ENCODE data around the gene MCF2. TPM values are rescaled to one million over a fixed set of nuclear protein-coding genes. Genes with fewer than 3 reads are reported as not detected.

The MCF2 gene
- total and polyA plus RNA-seq, 2 of the 4 experiments (the other 2 are of a cell fraction): 0.07 TPM; not detected in 1

GRCh38 chrX:139559383-139560042, 148.5 kb downstream of the MCF2 start:
- no peak overlapping the region for H2BK120ac ChIP-seq (ENCODE audit: low read depth, low read length)
- ChIA-PET POLR2A (ENCODE audit: unreplicated experiment) (no interaction called here), CTCF (interaction anchor here (0.7 kb wide), 1 partner anchor 18 kb away, joined by 3 read pairs; no protein-coding TSS in a partner anchor)
- no peak overlapping the region for H3K27ac ChIP-seq (ENCODE audit: insufficient read depth, low read length)
- no peak overlapping the region for H3K4me3 ChIP-seq (ENCODE audit: insufficient read depth, low read depth, low read length)
- intact Hi-C loops (cut with micrococcal nuclease): loop anchor here (1.0 to 10.0 kb wide), 3 partner anchors 415 to 784 kb away; no protein-coding TSS in a partner anchor
- no peak overlapping the region for H2BK15ac ChIP-seq (ENCODE audit: low read depth, low read length)
- H3K18ac ChIP-seq (ENCODE audit: low read depth, low read length): no peak overlapping the region
- no peak overlapping the region for H2AFZ ChIP-seq (replicated peaks; ENCODE audit: low read length, poor library complexity)
- no peak overlapping the region for H4K91ac ChIP-seq (ENCODE audit: insufficient read depth, low read depth, low read length)
- peak; percentile 43 for DNase-seq
- no peaks in the 10 kb centered on the region for H3K4me1 ChIP-seq (ENCODE audit: control insufficient read depth, insufficient read depth, low read length)
- BruUV-seq (replicated peaks): no TSS peak
- H3K9me1 ChIP-seq (ENCODE audit: insufficient read depth, low read length): no peaks in the 10 kb centered on the region
- H3K23ac ChIP-seq (ENCODE audit: low read depth, low read length): no peak overlapping the region
- H3K27me3 ChIP-seq (ENCODE audit: control insufficient read depth, insufficient read depth, low read length): no peaks in the 10 kb centered on the region; the same call in 1 of the 2 replicates
- no peak overlapping the region for H2BK5ac ChIP-seq (ENCODE audit: low read depth, low read length, poor library complexity, severe bottlenecking)
- in situ Hi-C loops (cut with MboI; ENCODE audit: low sequenced_read_pairs): no loop called here
- no peak overlapping the region for H3K4me2 ChIP-seq (ENCODE audit: low read depth, low read length)
- dilution Hi-C loops (cut with HindIII; ENCODE audit: low sequenced_read_pairs, unreplicated experiment): no loop called here
- H2AK5ac ChIP-seq (ENCODE audit: low read depth, low read length): no peak overlapping the region
- H3K79me1 ChIP-seq (ENCODE audit: low read depth in 1 of 2, low read length in 2 of 2): no peaks in the 10 kb centered on the region
- no peak overlapping the region for H2AK9ac ChIP-seq (replicated peaks; ENCODE audit: low read depth, low read length, poor library complexity)
- no peak overlapping the region for H3K9ac ChIP-seq (ENCODE audit: low read depth, low read length)
- TF ChIP-seq SMC3 (IDR thresholded peaks at IDR 0.05; ENCODE audit: low read depth, low read length) (no peak), CTCF (conservative IDR thresholded peaks at IDR 0.05; ENCODE audit: low read depth, low read length) (peak; percentile 36; the same call in 1 of the 2 replicates), MAZ (IDR thresholded peaks at IDR 0.05; ENCODE audit: borderline replicate concordance, low read depth, low read length) (no peak), RAD21 (IDR thresholded peaks at IDR 0.05; ENCODE audit: low read length) (peak; percentile 19), RFX5 (IDR thresholded peaks at IDR 0.05; ENCODE audit: low read depth, low read length) (no peak)
- no peak overlapping the region for H2BK20ac ChIP-seq (ENCODE audit: low read depth, low read length)
- no peak overlapping the region for H3K14ac ChIP-seq (replicated peaks; ENCODE audit: low read depth, low read length)
- no peak overlapping the region for H4K8ac ChIP-seq (ENCODE audit: low read depth in 2 of 2, low read length in 2 of 2)
- H3K9me3 ChIP-seq (ENCODE audit: control insufficient read depth, insufficient read depth, low read length): no peaks in the 10 kb centered on the region
- H4K5ac ChIP-seq (ENCODE audit: low read depth, low read length): no peak overlapping the region
- no peaks in the 10 kb centered on the region for H4K20me1 ChIP-seq (ENCODE audit: insufficient read depth, low read length)
- peak; percentile 82 for ATAC-seq (ENCODE audit: low read depth)
- H3K36me3 ChIP-seq (ENCODE audit: control insufficient read depth, insufficient read depth, low read length): no peaks in the 10 kb centered on the region
- H3K56ac ChIP-seq (ENCODE audit: extremely low read depth, insufficient read depth, low read length): no peak overlapping the region
- no CpG with 5 or more reads among the region's 9 CpGs for WGBS, 2 experiments (ENCODE audit: extremely low coverage in 2 of 2, insufficient read length in 1 of 2)
- no peak overlapping the region for H3K4ac ChIP-seq (ENCODE audit: low read depth, low read length)
